GM18526 (cell line): ENCODE results near the gene FKBP8.

Source experiments
- POLR2A ChIP-seq: IDR thresholded peaks from 3 replicates; pipeline ENCODE4 v1.6.1; 2011; ENCODE audit not compliant: insufficient read length; ENCODE audit errors: extremely low read depth

The FKBP8 gene

DNA sequence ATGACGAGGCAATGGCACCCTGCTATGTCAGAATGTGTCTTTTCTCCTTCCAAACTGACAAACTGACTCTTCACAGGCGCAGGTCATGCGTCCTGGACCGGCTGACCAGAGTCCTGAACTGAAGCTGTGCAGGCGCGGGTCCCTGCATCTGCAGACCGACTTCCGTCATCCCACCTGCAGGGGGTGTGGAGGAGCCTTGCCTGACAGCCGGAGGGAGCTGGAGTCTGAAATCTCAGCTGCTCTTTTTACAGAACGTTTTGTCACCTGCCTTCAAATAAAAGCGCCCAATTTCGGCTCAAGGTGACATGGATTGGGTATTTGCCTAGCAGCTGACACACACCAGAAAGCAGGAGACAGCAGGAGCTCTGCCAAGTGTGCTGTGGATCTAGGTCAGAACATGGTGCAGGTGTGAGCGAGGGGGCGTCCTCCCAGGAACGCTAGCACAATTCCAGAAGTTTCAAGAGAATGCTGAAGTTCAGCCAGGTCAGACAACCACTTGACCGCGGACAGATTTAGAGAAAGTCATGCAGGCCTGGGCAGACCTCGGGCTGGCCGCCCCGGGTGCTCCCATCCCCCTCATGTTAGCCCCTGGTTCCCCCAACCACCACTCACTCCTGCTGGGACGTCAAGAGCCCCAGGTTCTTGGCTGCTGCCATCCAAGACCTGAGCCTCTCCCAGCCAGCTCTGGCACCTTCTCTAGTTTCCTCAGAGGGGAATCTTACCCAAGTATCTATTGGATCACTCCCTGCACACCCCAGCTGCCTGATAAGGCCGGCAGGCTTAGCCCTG, 54.3 kb downstream of the FKBP8 start:
- TF ChIP-seq POLR2A: no peak

DNA sequence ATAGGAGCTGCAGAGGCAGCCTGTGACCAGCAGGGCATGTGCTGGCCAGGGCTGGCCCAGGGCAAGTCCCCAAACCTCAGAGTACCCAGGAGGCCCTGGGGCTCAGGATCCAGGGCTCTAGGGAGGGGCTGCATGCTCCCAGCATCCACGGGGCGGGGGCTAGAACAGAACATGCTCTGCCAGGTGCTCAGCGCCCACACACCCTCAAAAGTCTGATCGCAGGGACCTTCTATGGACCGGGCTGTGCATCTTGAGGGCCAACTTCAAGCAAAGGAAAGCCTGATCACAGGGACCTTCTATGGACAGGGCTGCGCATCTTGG, 55.0 kb downstream of the FKBP8 start:
- no peak for TF ChIP-seq POLR2A

DNA sequence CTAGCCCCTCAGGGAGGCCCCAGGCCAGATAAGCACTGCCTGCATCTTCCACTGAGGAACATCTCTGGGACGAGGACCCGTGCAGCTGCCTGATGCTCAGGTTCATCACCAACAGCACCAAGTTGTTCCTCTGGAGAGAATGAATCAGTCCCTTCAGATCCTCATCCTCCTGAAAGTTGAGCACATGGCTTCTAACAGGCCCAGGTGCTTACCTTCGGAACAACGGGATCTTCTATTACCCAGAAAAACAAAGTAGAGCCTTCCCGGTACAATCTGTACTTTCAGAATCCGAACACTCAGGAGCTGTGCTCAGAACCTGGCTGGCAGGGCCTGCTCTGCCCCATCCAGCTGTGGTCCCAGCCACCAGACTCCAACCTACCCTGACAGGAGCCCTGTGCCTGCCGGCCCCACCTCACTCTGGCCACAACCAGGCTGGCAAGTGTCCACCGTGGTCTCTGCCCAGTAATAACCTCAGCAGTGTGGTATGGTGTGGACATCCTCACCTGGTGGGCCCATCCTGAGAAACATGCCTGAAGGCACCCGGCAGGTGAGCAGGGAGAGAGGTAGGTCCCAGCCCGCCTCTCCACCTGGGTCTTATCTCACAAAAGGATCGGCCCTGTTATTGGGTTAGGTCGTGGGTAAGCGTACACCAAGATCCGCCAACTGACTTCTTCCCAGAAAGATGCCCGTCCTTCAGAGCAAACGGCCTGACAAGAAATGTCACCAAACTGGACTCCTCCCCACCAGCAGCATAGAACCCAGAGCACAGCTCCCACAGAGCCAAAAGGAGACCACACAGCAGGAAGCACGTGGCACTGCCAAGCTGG, 55.6 kb downstream of the FKBP8 start:
- no peak for TF ChIP-seq POLR2A

DNA sequence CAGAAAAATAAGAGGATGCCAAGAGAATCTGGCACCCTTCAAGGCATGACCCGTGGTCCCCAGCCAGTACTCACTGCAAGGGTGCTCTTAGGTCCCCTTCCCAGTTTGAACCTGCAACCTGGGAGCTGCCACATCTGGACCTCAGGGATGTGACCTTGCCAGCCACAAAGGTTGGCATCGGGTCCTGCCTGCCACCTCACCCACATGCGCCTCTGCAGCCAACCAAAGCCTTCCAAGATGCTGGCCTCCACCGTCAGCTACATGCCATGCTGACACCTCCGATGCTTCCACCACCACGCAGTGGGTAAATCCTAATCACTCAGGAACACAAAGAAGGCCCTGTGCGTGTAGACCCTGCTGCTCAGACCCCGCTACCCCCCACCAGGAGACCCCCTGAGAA, 56.6 kb downstream of the FKBP8 start:
- TF ChIP-seq POLR2A: no peak

DNA sequence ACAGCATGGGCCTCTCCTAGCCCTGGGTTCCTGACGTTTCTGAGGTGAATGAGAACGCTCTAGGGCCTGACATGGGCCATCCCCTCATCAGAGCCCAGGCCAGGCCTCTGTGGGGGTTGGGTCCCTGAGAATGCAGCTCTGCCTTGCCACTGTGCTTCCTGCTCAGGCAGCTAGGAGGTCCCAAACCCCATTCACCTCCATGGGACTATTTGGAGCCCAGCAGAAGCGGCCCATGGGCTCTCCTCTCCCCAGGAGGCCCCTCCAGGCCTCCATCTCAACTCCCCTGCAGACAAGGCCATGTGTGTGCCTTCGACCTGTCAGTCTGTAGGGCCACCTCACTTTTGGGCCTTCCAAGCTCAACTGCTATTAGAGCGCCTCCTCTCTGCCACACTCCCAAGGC, 58.4 kb downstream of the FKBP8 start:
- no peak for TF ChIP-seq POLR2A

DNA sequence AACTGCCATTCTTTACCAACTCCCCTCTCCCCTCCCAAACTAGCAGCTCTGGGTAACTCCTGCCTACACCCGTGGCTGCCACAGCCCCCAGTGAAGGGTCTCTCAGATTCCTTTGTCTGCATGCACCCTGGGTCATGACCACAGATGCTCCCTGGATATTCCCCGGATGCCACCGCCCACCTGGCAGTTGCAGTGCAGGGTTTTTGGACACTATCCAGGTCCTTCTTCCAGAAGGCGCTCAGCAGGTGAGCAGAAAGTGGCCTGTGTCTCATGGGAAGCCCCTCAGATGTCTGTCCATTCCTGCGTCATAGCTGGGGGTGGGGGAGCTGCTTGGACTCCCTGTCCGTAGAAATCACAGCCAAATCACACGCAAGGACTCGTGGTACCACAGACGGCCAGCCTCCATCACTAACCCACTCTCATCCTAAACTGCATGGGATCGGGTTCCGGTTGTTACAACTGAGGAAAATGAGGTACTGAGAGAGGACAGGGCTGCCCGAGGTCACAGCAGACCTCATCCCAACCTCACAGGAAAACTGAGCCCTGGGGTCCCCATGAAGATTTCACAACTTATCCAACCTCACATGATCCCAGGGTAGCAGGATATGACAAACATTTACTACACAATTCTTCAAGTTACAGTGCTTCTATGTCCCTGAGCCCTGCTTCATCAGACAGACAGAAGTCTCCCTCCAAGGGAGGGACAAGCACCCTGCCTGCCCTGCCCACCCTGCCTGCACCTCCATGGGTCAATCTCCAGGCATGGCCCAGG, 60.1 kb downstream of the FKBP8 start:
- TF ChIP-seq POLR2A: no peak
